HL-60 (cell line): ENCODE measurements around the gene AMHR2.
"Not testable (repeated sequence)": the region's sequence is repeated elsewhere in the genome, so short reads cannot be mapped to it uniquely, and the experiment has no call there.

ENCODE experiments used
- DNase-seq, 2 experiments: peaks; one replicate each; pipeline ENCODE4 v3.0.0-alpha.2; 2010 to 2020; ENCODE audit warnings: low read depth in 1 of 2, low spot score in 1 of 2
- H3K27ac ChIP-seq: fragments of 250-450 bp; sonication (Bioruptor Pico); replicated peaks from 2 replicates; pipeline ENCODE4 v1.5.1; 2020; ENCODE audit warnings: mild to moderate bottlenecking, moderate library complexity
- H3K27me3 ChIP-seq: fragments of 250-450 bp; sonication (Bioruptor Pico); 2 replicates; pipeline ENCODE4 v1.5.1; 2021; ENCODE audit warnings: mild to moderate bottlenecking, moderate library complexity; ENCODE audit not compliant: insufficient read depth, poor library complexity, severe bottlenecking
- H3K4me3 ChIP-seq: replicated peaks from 2 replicates; pipeline ENCODE4 v1.5.1; 2011; ENCODE audit warnings: mild to moderate bottlenecking, control low read depth, low read length; ENCODE audit not compliant: insufficient read depth
- GABPA ChIP-seq: IDR thresholded peaks from 2 replicates; pipeline ENCODE4 v1.6.1; 2012; ENCODE audit warnings: low read depth
- POLR2AphosphoS5 ChIP-seq: IDR thresholded peaks from 2 replicates; pipeline ENCODE4 v1.6.1; 2012; ENCODE audit warnings: low read depth
- SPI1 ChIP-seq: IDR thresholded peaks from 2 replicates; pipeline ENCODE4 v1.6.1; 2012; ENCODE audit warnings: low read depth, mild to moderate bottlenecking, borderline replicate concordance
- TF ChIP-seq, protein P1 (sequence below): IDR thresholded peaks from one replicate; pipeline ENCODE4 v1.5.1; 2011; ENCODE audit warnings: low read length, control low read depth, inconsistent platforms; ENCODE audit not compliant: insufficient read depth
- TF ChIP-seq, protein P2 (sequence below): IDR thresholded peaks from 2 replicates; pipeline ENCODE4 v1.6.1; 2012; ENCODE audit warnings: low read depth; ENCODE audit not compliant: insufficient replicate concordance

AMHR2 gene

DNA sequence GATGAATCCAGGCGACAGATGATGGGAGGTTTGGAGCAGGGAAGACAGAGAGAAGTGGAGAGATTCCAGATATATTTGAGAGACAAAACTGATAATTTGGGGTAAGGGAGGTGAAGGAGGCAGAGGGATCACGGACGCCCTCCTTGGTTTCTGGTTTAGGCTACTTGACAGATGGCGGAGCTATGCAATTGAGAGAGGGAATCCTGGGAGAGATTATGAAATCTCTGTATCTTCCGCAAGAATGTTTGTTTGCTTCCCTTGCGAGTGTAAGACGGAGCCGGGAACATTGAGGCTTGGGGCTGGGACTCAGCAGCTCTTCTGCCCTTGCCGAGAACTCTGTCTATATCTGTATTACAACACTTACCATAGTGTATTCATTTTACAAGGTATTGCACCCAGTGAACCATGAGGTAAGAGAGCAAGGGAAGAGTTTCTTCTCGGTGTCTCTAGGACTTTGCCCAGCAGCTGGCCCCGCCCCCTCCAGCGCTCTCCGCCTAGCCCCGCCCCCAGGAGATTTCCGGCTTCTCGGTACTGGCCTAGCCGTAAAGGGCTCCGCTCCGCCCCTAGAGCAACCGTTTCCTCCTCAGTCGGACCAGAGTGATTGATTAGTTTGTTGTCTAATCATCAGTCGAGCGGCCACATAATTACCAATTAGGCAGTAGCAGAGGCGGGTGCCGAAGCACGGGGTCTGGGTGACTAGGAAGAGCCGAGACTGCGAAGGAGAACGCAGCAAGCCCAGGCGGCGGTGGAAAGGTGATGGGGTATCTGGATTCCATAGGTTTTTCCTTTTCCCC is 17.6 kb downstream of the AMHR2 start, which contains the start of gene PRR13:
PRR13 (plus strand) TSS at position 695 of the 794 bp plus-strand sequence. CDS start 981 bp downstream, outside the sequence.
- no peaks in the 10 kb centered on the region for H3K27me3 ChIP-seq
- DNase-seq, result peak; percentile 95 to 100
- H3K27ac ChIP-seq, result peak within 1 kb of the TSS; percentile 88
- TF ChIP-seq, protein P1, sequence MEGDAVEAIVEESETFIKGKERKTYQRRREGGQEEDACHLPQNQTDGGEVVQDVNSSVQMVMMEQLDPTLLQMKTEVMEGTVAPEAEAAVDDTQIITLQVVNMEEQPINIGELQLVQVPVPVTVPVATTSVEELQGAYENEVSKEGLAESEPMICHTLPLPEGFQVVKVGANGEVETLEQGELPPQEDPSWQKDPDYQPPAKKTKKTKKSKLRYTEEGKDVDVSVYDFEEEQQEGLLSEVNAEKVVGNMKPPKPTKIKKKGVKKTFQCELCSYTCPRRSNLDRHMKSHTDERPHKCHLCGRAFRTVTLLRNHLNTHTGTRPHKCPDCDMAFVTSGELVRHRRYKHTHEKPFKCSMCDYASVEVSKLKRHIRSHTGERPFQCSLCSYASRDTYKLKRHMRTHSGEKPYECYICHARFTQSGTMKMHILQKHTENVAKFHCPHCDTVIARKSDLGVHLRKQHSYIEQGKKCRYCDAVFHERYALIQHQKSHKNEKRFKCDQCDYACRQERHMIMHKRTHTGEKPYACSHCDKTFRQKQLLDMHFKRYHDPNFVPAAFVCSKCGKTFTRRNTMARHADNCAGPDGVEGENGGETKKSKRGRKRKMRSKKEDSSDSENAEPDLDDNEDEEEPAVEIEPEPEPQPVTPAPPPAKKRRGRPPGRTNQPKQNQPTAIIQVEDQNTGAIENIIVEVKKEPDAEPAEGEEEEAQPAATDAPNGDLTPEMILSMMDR, result no peak
- TF ChIP-seq GABPA (no peak), POLR2AphosphoS5 (peak; percentile 86), SPI1 (no peak)
- TF ChIP-seq, protein P2, sequence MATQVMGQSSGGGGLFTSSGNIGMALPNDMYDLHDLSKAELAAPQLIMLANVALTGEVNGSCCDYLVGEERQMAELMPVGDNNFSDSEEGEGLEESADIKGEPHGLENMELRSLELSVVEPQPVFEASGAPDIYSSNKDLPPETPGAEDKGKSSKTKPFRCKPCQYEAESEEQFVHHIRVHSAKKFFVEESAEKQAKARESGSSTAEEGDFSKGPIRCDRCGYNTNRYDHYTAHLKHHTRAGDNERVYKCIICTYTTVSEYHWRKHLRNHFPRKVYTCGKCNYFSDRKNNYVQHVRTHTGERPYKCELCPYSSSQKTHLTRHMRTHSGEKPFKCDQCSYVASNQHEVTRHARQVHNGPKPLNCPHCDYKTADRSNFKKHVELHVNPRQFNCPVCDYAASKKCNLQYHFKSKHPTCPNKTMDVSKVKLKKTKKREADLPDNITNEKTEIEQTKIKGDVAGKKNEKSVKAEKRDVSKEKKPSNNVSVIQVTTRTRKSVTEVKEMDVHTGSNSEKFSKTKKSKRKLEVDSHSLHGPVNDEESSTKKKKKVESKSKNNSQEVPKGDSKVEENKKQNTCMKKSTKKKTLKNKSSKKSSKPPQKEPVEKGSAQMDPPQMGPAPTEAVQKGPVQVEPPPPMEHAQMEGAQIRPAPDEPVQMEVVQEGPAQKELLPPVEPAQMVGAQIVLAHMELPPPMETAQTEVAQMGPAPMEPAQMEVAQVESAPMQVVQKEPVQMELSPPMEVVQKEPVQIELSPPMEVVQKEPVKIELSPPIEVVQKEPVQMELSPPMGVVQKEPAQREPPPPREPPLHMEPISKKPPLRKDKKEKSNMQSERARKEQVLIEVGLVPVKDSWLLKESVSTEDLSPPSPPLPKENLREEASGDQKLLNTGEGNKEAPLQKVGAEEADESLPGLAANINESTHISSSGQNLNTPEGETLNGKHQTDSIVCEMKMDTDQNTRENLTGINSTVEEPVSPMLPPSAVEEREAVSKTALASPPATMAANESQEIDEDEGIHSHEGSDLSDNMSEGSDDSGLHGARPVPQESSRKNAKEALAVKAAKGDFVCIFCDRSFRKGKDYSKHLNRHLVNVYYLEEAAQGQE, result peak; percentile 40
- H3K4me3 ChIP-seq, result peak within 1 kb of the TSS; percentile 80

DNA sequence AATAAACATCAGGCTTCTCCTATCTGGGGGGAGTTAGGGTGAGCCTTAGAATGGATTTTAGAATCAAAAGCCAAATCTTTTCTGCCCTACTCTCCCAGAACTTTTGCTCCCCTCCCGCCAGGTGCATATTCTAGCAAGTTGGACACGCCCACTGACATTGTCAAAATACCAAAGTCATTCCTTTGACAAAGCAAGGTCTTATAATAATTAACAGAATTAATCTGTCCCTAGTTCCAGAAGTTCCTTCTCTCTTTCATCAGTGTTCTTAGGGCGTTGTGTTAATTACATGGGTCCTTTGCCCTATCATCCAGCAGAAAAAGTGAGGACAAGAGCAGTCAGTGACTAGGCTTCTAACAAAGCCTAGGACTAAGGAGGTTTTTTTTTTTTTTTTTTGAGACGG is 20.3 kb downstream of the AMHR2 start:
- H3K27ac ChIP-seq, result no peak overlapping the region

DNA sequence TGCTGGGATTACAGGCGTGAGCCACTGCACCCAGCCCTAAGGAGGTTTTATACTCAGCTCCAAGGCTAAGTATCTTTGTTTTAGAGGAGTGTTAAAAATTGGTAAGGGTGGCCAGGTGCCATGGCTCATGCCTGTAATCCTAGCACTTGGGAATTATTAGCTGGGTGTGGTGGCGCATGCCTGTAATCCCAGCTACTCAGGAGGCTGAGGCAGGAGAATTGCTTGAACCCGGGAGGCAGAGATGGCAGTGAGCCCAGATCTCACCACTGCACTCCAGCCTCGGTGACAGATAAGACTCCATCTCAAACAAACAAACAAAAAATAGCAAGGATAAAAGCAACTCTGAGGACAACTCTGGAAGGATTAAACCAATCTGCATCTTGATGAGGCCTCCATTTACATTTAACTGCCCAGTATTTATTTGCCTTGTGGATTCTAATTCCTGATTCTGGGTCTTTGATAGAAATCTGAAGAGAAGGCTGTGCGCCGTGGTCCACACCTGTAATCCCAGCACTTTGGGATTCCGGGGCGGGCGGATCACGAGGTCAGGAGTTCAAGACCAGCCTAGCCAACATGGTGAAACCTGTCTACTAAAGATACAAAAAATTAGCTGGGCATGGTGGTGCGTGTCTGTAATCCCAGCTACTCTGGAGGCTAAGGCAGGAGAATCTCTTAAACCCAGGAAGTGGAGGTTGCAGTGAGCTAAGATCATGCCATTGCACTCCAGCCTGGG is 21.1 kb downstream of the AMHR2 start:
- not testable (repeated sequence) for DNase-seq, H3K27ac ChIP-seq, H3K4me3 ChIP-seq, H3K27me3 ChIP-seq

More for the DNA sequence above, 20.3 kb downstream of the AMHR2 start:
- TF ChIP-seq, protein P2, result no peak
- TF ChIP-seq, protein P1, result no peak
- no peak for TF ChIP-seq GABPA
- no peak for TF ChIP-seq SPI1
- no peak for TF ChIP-seq POLR2AphosphoS5
- no peak for DNase-seq
- Histone ChIP-seq H3K27me3 (no peaks in the 10 kb centered on the region), H3K4me3 (no peak overlapping the region)

DNA sequence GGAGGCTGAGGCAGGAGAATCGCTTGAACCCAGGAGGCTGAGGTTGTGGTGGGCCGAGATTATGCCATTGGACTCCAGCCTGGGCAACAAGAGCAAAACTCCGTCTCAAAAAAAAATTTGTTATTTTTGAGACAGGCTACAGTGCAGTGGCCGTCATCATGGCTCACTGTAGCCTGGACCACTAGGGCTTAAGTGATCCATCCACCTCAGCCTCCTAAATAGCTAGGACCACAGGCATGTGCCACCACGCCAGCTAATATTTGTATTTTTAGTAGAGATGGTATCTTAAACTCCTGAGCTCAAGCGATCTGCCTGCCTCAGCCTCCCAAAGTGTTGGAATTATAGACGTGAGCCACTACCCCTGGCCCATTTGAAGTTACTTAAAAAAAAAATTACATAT is 27.3 kb downstream of the AMHR2 start:
- no peak for DNase-seq
- TF ChIP-seq POLR2AphosphoS5 (no peak), SPI1 (no peak), GABPA (no peak)
- TF ChIP-seq, protein P1, result no peak
- TF ChIP-seq, protein P2, result no peak
- H3K27me3 ChIP-seq, result no peaks in the 10 kb centered on the region
- no peak overlapping the region for H3K27ac ChIP-seq
- H3K4me3 ChIP-seq, result no peak overlapping the region
